Heart left ventricle (tissue), 16 donors: ENCODE measurements around the gene PTPRCAP. TPM values are rescaled to one million over a fixed set of nuclear protein-coding genes. Genes with fewer than 3 reads are reported as not detected.

ENCODE experiments used
- ATAC-seq, 4 donors: fragments of 200-7000 bp; cut with Tn5 transposase; one replicate each; pipeline ENCODE4 v1.9.1; 2020 to 2022; ENCODE audit warnings: moderate library complexity in 4 of 4, mild to moderate bottlenecking in 3 of 4, moderate number of reproducible peaks in 1 of 4
- DNase-seq, 5 donors: peaks; one replicate each; pipeline ENCODE4 v3.0.0-alpha.2; 2020
- H3K27ac ChIP-seq, 12 donors: fragments of 200-600 bp; sonication (generic) in 4 of 12; one replicate each; pipeline versions ENCODE4 v1.5.0 to v1.8.0; 2016 to 2022; ENCODE audit warnings: mild to moderate bottlenecking in 2 of 12
- H3K27me3 ChIP-seq, 9 donors: fragments of 200-600 bp; sonication (generic) in 2 of 9; one replicate each; pipeline versions ENCODE4 v1.5.1 to v1.8.0; 2016 to 2022; ENCODE audit warnings: mild to moderate bottlenecking in 3 of 9
- H3K36me3 ChIP-seq, 9 donors: fragments of 200-600 bp; sonication (generic) in 2 of 9; one replicate each; pipeline versions ENCODE4 v1.5.0 to v1.8.0; 2018 to 2022; ENCODE audit warnings: mild to moderate bottlenecking in 2 of 9
- H3K4me1 ChIP-seq, 12 donors: fragments of 200-600 bp; sonication (generic) in 4 of 12; one replicate each; pipeline versions ENCODE4 v1.5.0 to v1.8.0; 2016 to 2022; ENCODE audit warnings: mild to moderate bottlenecking in 3 of 12
- H3K4me3 ChIP-seq, 12 donors: fragments of 200-600 bp; sonication (generic) in 4 of 12; one replicate each; pipeline versions ENCODE4 v1.5.0 to v1.8.0; 2017 to 2022; ENCODE audit warnings: mild to moderate bottlenecking in 9 of 12, moderate library complexity in 4 of 12
- H3K9me3 ChIP-seq, 12 donors: fragments of 200-600 bp; sonication (generic) in 4 of 12; one replicate each; pipeline versions ENCODE4 v1.5.0 to v1.8.0; 2016 to 2022; ENCODE audit warnings: mild to moderate bottlenecking in 1 of 12
- CTCF ChIP-seq, 12 donors: fragments of 200-600 bp; sonication (generic) in 4 of 12; IDR thresholded peaks; one replicate each; pipeline versions ENCODE4 v1.5.0 to v1.8.0; 2018 to 2022; ENCODE audit warnings: antibody characterized with exemption in 12 of 12, mild to moderate bottlenecking in 5 of 12
- POLR2A ChIP-seq, 2 donors: fragments of 450-650 bp; IDR thresholded peaks; one replicate each; pipeline ENCODE4 v1.6.1; 2017; ENCODE audit warnings: antibody characterized with exemption in 2 of 2, mild to moderate bottlenecking in 2 of 2, moderate library complexity in 2 of 2
- WGBS, 4 donors: extraction: QIAGEN DNeasy Blood & Tissue Kit in 2 of 4; methylation state at CpG; one replicate each; pipeline versions ENCODE4 v1.1.5 to v1.1.7; 2013 to 2018; 5-methylcytosine and 5-hydroxymethylcytosine counted together
- intact Hi-C, 10 donors: fragments of 100-400 bp; cut with DNase I; formaldehyde crosslinking; loops; one replicate each; pipeline versions ENCODE4 v1.11.1 to v1.14.2; 2022
- polyA plus RNA-seq, 2 donors: library from polyadenylated mRNA; stranded (reverse); fragments of 200-250 nt; gene quantifications; one replicate each; pipeline ENCODE4 v1.2.3, GENCODE V29; 2013
- total RNA-seq, 9 donors: library from RNA; depleted of rRNA in 2 of 9; stranded (reverse); fragments of >200 nt in 2 of 9; fragmentation: NEBNext Ultra II Directional in 3 of 9; extraction: Animal tissue kit (Norgen Biotek cat#: 25700) in 3 of 9; gene quantifications; one replicate each; pipeline versions ENCODE4 v1.1.0 to v1.2.4, GENCODE V29; 2016 to 2023
- donor health status: ischemic (EF 13 %, LVEDD 7.1; RV severe dilation, severe dysfunction).
- donor health status: healthy with polysubstance abuse.
- donor health status: DM: no; HTN: yes; CAD: no.
- donor health status: DM: no; HTN: no; CAD: no.
- donor health status: ischemic (EF 25% LVEDD 6.9; RV normal size, moderate dysfunction).
- donor health status: ischemic (EF 25% LVEDD 5.7; RV mildly dilated, moderate dysfunction).
- donor health status: healthy.
- donor health status: DM: yes; HTN: yes; CAD: no.
- donor health status: ischemic (EF 35%, LVEDD 5.7; RV mildly dilated, moderate dysfunction).
- donor health status: nonischemic (EF 11% LVEDD 7.7; RV severe dilation, severe dysfunction).
- donor health status: DM: yes; HTN: yes; CAD: no.
- donor health status: PGD.
- donor health status: ischemic (EF 29% LVEDD 5.4; RV normal size, mild dysfunction).
- donor health status: nonischemic (EF 23%, LVEDD 6.1; RV moderate dilation, normal function).

Gene PTPRCAP
- total and polyA plus RNA-seq, 11 donors = 0.50 to 11.0 (median 1.3) TPM

GRCh38 chr11:67437809-67438157 lies 301 bp upstream of the PTPRCAP start:
- 67 to 80% (median 71%) methylated on average over 2 to 3 of the region's 3 CpGs for WGBS, 4 donors
- Histone ChIP-seq H3K4me3 (peak overlapping the region in 4 of 12 donors; percentile 6 to 62 (median 24)), H3K4me1 (peaks cover 0 to 65% (median 21%) of the 10 kb centered on the region in 12 donors), H3K36me3 (peaks cover 0 to 79% (median 38%) of the 10 kb centered on the region in 9 donors), H3K27ac (peak overlapping the region in 3 of 12 donors; percentile 26 to 90 (median 48)), H3K27me3 (no peaks in the 10 kb centered on the region), H3K9me3 (no peaks in the 10 kb centered on the region)
- intact Hi-C loops = no loop called here
- ATAC-seq (no peak), DNase-seq (no peak)
- TF ChIP-seq POLR2A (IDR thresholded peaks at IDR 0.05) = no peak
- no peak for TF ChIP-seq CTCF (IDR thresholded peaks at IDR 0.05)

- WGBS, 4 donors = 53 to 65% (median 56%) methylated on average over 6 of the region's 6 CpGs
- Histone ChIP-seq H3K27me3 (no peaks in the 10 kb centered on the region), H3K4me3 (peak overlapping the region in 2 of 12 donors; percentile 40 to 62), H3K4me1 (peaks cover 0 to 54% (median 13%) of the 10 kb centered on the region in 12 donors), H3K9me3 (no peaks in the 10 kb centered on the region), H3K27ac (peak overlapping the region in 4 of 12 donors; percentile 26 to 90 (median 46)), H3K36me3 (peaks cover 0 to 88% (median 50%) of the 10 kb centered on the region in 9 donors)
- ATAC-seq = no peak
- DNase-seq = no peak
- intact Hi-C loops = no loop called here
- no peak for TF ChIP-seq CTCF (IDR thresholded peaks at IDR 0.05)
- TF ChIP-seq POLR2A (IDR thresholded peaks at IDR 0.05) = no peak
These were observed 912 bp downstream of the PTPRCAP start for GRCh38 chr11:67436459-67437081.

- Histone ChIP-seq H3K4me1 (peaks cover 0 to 49% (median 10%) of the 10 kb centered on the region in 12 donors), H3K4me3 (peak overlapping the region in 2 of 12 donors; percentile 17 to 62), H3K9me3 (no peaks in the 10 kb centered on the region), H3K27ac (peak overlapping the region in 3 of 12 donors; percentile 22 to 90 (median 53)), H3K27me3 (no peaks in the 10 kb centered on the region), H3K36me3 (peaks cover 0 to 88% (median 55%) of the 10 kb centered on the region in 9 donors)
- DNase-seq (no peak), ATAC-seq (no peak)
- intact Hi-C loops = no loop called here
- TF ChIP-seq POLR2A (IDR thresholded peaks at IDR 0.05) (no peak), CTCF (IDR thresholded peaks at IDR 0.05) (no peak)
- WGBS, 4 donors = 90 to 93% (median 91%) methylated on average over 22 to 38 of the region's 38 CpGs
These were observed 1.6 kb downstream of the PTPRCAP start for GRCh38 chr11:67435727-67436458.

- Histone ChIP-seq H3K27ac (peak overlapping the region in 2 of 12 donors; percentile 53 to 90), H3K27me3 (no peaks in the 10 kb centered on the region), H3K9me3 (no peaks in the 10 kb centered on the region), H3K4me1 (peaks cover 0 to 42% (median 8%) of the 10 kb centered on the region in 12 donors), H3K36me3 (peaks cover 0 to 85% (median 58%) of the 10 kb centered on the region in 9 donors), H3K4me3 (peak overlapping the region in 1 of 12 donors; percentile 62)
- ATAC-seq = no peak
- no peak for DNase-seq
- TF ChIP-seq CTCF (IDR thresholded peaks at IDR 0.05) (no peak), POLR2A (IDR thresholded peaks at IDR 0.05) (no peak)
- 86 to 93% (median 88%) methylated on average over 17 to 26 of the region's 26 CpGs for WGBS, 4 donors
- intact Hi-C loops = no loop called here
These were observed 2.3 kb downstream of the PTPRCAP start for GRCh38 chr11:67435031-67435726.
